GM18870 (cell line): ENCODE measurements around the gene VWA5B1.

Experiments
- ATAC-seq: cut with Tn5 transposase; IDR thresholded peaks from one replicate; pipeline ENCODE4 v1.9.1; 2021; ENCODE audit warnings: moderate library complexity; ENCODE audit not compliant: unreplicated experiment

Gene VWA5B1

GRCh38 chr1:20361805-20362381 lies 71.2 kb downstream of the VWA5B1 start:
- no peak for ATAC-seq

GRCh38 chr1:20362856-20363255 lies 72.2 kb downstream of the VWA5B1 start:
- no peak for ATAC-seq

- no peak for ATAC-seq
Measured at GRCh38 chr1:20365421-20366055, 74.9 kb downstream of the VWA5B1 start.

GRCh38 chr1:20366056-20366462 lies 75.4 kb downstream of the VWA5B1 start:
- ATAC-seq, result no peak

- no peak for ATAC-seq
Measured at GRCh38 chr1:20366463-20367115, 75.9 kb downstream of the VWA5B1 start.

GRCh38 chr1:20367116-20367585 lies 76.5 kb downstream of the VWA5B1 start:
- no peak for ATAC-seq

- ATAC-seq, result no peak
Measured at GRCh38 chr1:20367626-20368025, 77.0 kb downstream of the VWA5B1 start.

- no peak for ATAC-seq
Measured at GRCh38 chr1:20368866-20369470, 78.3 kb downstream of the VWA5B1 start.

GRCh38 chr1:20370698-20371097 lies 80.0 kb downstream of the VWA5B1 start:
- no peak for ATAC-seq

- ATAC-seq, result no peak
Measured at GRCh38 chr1:20371411-20371810, 80.7 kb downstream of the VWA5B1 start.

GRCh38 chr1:20371883-20372282 lies 81.2 kb downstream of the VWA5B1 start:
- ATAC-seq, result no peak

GRCh38 chr1:20372676-20373075 lies 82.0 kb downstream of the VWA5B1 start:
- ATAC-seq, result no peak

GRCh38 chr1:20373286-20373685 lies 82.6 kb downstream of the VWA5B1 start:
- no peak for ATAC-seq

- no peak for ATAC-seq
Measured at GRCh38 chr1:20373764-20374163, 83.1 kb downstream of the VWA5B1 start.

- ATAC-seq, result no peak
Measured at GRCh38 chr1:20375563-20375962, 84.9 kb downstream of the VWA5B1 start.

- no peak for ATAC-seq
Measured at GRCh38 chr1:20376171-20376570, 85.5 kb downstream of the VWA5B1 start.

- ATAC-seq, result no peak
Measured at GRCh38 chr1:20376880-20377494, 86.3 kb downstream of the VWA5B1 start.

- ATAC-seq, result no peak
Measured at GRCh38 chr1:20377516-20378270, 87.0 kb downstream of the VWA5B1 start.

GRCh38 chr1:20379075-20379474 lies 88.4 kb downstream of the VWA5B1 start:
- no peak for ATAC-seq

GRCh38 chr1:20380175-20380574 lies 89.5 kb downstream of the VWA5B1 start:
- no peak for ATAC-seq

- ATAC-seq, result no peak
Measured at GRCh38 chr1:20380616-20381035, 90.0 kb downstream of the VWA5B1 start.
